Keratinocyte (primary cell): Measurements from ENCODE around the gene DOLPP1. TPM values are rescaled to one million over a fixed set of nuclear protein-coding genes. Genes with fewer than 3 reads are reported as not detected.

Source experiments
- DNase-seq: peaks from one replicate; pipeline ENCODE4 v3.0.0-alpha.2; 2011; ENCODE audit warnings: low read depth, missing footprints, low spot score
- FAIRE-seq: peaks from 2 replicates; lab custom pipeline; 2011; peaks lifted over from hg19 to GRCh38; lab: Jason Lieb, UNC
- H2AFZ ChIP-seq: 2 replicates; pipeline ENCODE4 v1.6.0; 2012; ENCODE audit warnings: low read length, control low read depth, inconsistent platforms; ENCODE audit not compliant: control insufficient read depth
- H3K27ac ChIP-seq: 2 replicates; pipeline ENCODE4 v1.5.1; 2011; ENCODE audit warnings: low read length; ENCODE audit not compliant: control insufficient read depth, insufficient read depth
- H3K27me3 ChIP-seq: 3 replicates; pipeline ENCODE4 v1.6.0; 2011; ENCODE audit warnings: low read length; ENCODE audit not compliant: control insufficient read depth, insufficient read depth; ENCODE audit errors: extremely low read depth
- H3K36me3 ChIP-seq, 2 experiments: 2 replicates in 1 of 2; 3 replicates in 1 of 2; pipeline ENCODE4 v1.5.1; 2011; ENCODE audit warnings: low read length in 2 of 2, mild to moderate bottlenecking in 1 of 2; ENCODE audit not compliant: control insufficient read depth in 2 of 2, insufficient read depth in 2 of 2; ENCODE audit errors: extremely low read depth in 1 of 2
- H3K4me1 ChIP-seq: 3 replicates; pipeline ENCODE4 v1.5.1; 2011; ENCODE audit warnings: low read length; ENCODE audit not compliant: control insufficient read depth, insufficient read depth; ENCODE audit errors: extremely low read depth
- H3K4me2 ChIP-seq: 3 replicates; pipeline ENCODE4 v1.6.0; 2011; ENCODE audit warnings: low read depth, low read length; ENCODE audit not compliant: control insufficient read depth, insufficient read depth; ENCODE audit errors: extremely low read depth
- H3K4me3 ChIP-seq, 3 experiments: fragments of 200-600 bp in 1 of 3; sonication (generic) in 1 of 3; 2 replicates in 2 of 3; 3 replicates in 1 of 3; pipeline ENCODE4 v1.5.1; 2011 to 2016; ENCODE audit warnings: low read length in 3 of 3, mild to moderate bottlenecking in 3 of 3, control low read depth in 2 of 3, inconsistent platforms in 1 of 3, low read depth in 1 of 3, mixed read lengths in 1 of 3, mixed run types in 1 of 3, moderate library complexity in 1 of 3; ENCODE audit not compliant: control insufficient read depth in 2 of 3, insufficient read depth in 2 of 3; ENCODE audit errors: extremely low read depth in 1 of 3
- H3K79me2 ChIP-seq: 2 replicates; pipeline ENCODE4 v1.6.0; 2012; ENCODE audit warnings: low read length; ENCODE audit not compliant: control insufficient read depth, insufficient read depth
- H3K9ac ChIP-seq: 3 replicates; pipeline ENCODE4 v1.6.0; 2011; ENCODE audit warnings: low read length; ENCODE audit not compliant: control insufficient read depth, insufficient read depth; ENCODE audit errors: extremely low read depth
- H3K9me1 ChIP-seq: 3 replicates; pipeline ENCODE4 v1.6.0; 2011; ENCODE audit warnings: low read length; ENCODE audit not compliant: control insufficient read depth, insufficient read depth; ENCODE audit errors: extremely low read depth
- H3K9me3 ChIP-seq: 2 replicates; pipeline ENCODE4 v1.5.1; 2012; ENCODE audit warnings: low read depth, low read length; ENCODE audit not compliant: control insufficient read depth
- H4K20me1 ChIP-seq: 3 replicates; pipeline ENCODE4 v1.6.0; 2011; ENCODE audit warnings: low read length; ENCODE audit not compliant: control insufficient read depth, insufficient read depth; ENCODE audit errors: extremely low read depth
- CTCF ChIP-seq, 3 experiments: IDR thresholded peaks in 1 of 3; conservative IDR thresholded peaks in 1 of 3; optimal IDR thresholded peaks in 1 of 3; 2 replicates in 2 of 3; 3 replicates in 1 of 3; pipeline versions ENCODE3 to v1.5.1; 2011; ENCODE audit warnings: low read length in 3 of 3, mild to moderate bottlenecking in 3 of 3, moderate library complexity in 2 of 3, control low read depth in 1 of 3, inconsistent platforms in 1 of 3; ENCODE audit not compliant: insufficient read depth in 2 of 3; ENCODE audit errors: extremely low read depth in 1 of 3
- EZH2 ChIP-seq: IDR thresholded peaks from one replicate; pipeline ENCODE4 v1.6.1; 2012; ENCODE audit warnings: inconsistent platforms, mild to moderate bottlenecking, low read length, moderate library complexity
- dilution Hi-C: fragments of 300-500 bp; cut with MboI; formaldehyde crosslinking; loops from one replicate; pipeline ENCODE4 v1.7.0; 2020; ENCODE audit warnings: low sequenced_read_pairs; ENCODE audit not compliant: extremely low pct_ligation_motif_present
- polyA plus RNA-seq, 5 experiments: library from polyadenylated mRNA; depleted of rRNA in 3 of 5; stranded (reverse) in 3 of 5; stranded (forward) in 1 of 5; unstranded in 1 of 5; fragments of >200 nt; gene quantifications; 1 replicate in 1 of 5; 2 replicates in 3 of 5; 3 replicates in 1 of 5; pipeline versions ENCODE4 v1.2.1 to v1.2.3, GENCODE V29; 2011 to 2012; ENCODE audit warnings: missing spikeins in 2 of 5, low read depth in 1 of 5, low replicate concordance in 1 of 5

DOLPP1 gene
- polyA plus RNA-seq, 1 donor (not counting 4 experiments of a cell fraction or from before 2014, with no cell fraction given): 14.2 TPM

- Histone ChIP-seq H3K9me1 (no peaks in the 10 kb centered on the region), H3K4me1 (peaks cover 12% of the 10 kb centered on the region), H3K27me3 (peaks cover 9% of the 10 kb centered on the region), H3K9me3 (no peaks in the 10 kb centered on the region), H3K36me3 (no peaks in the 10 kb centered on the region), H3K27ac (no peak overlapping the region), H4K20me1 (no peaks in the 10 kb centered on the region), H3K4me3 (no peak overlapping the region), H3K4me2 (no peak overlapping the region), H3K79me2 (no peaks in the 10 kb centered on the region), H2AFZ (no peak overlapping the region), H3K9ac (no peak overlapping the region)
- dilution Hi-C loops: no loop called here
- no peak for FAIRE-seq
- DNase-seq: no peak
- TF ChIP-seq CTCF (optimal IDR thresholded peaks at IDR 0.05 in 1 of 3, IDR thresholded peaks at IDR 0.05 in 1 of 3, conservative IDR thresholded peaks at IDR 0.05 in 1 of 3; ENCODE audit: extremely low read depth in 1 of 3, insufficient read depth in 2 of 3, low read length in 3 of 3): no peak
- TF ChIP-seq EZH2: no peak
Observed at GRCh38 chr9:129104051-129104450, 23.1 kb downstream of the DOLPP1 start.

GRCh38 chr9:129105857-129106694 is 25.2 kb downstream of the DOLPP1 start:
- FAIRE-seq (no peak), DNase-seq (no peak)
- no peaks in the 10 kb centered on the region for H3K79me2 ChIP-seq
- H4K20me1 ChIP-seq: no peaks in the 10 kb centered on the region
- H3K4me3 ChIP-seq: no peak overlapping the region
- H3K27ac ChIP-seq: no peak overlapping the region
- H3K9me3 ChIP-seq: no peaks in the 10 kb centered on the region
- no peaks in the 10 kb centered on the region for H3K36me3 ChIP-seq
- no peak overlapping the region for H2AFZ ChIP-seq
- H3K4me2 ChIP-seq: no peak overlapping the region
- peaks cover 15% of the 10 kb centered on the region for H3K27me3 ChIP-seq
- H3K4me1 ChIP-seq: peaks cover 23% of the 10 kb centered on the region
- H3K9ac ChIP-seq: no peak overlapping the region
- TF ChIP-seq CTCF (optimal IDR thresholded peaks at IDR 0.05 in 1 of 3, IDR thresholded peaks at IDR 0.05 in 1 of 3, conservative IDR thresholded peaks at IDR 0.05 in 1 of 3; ENCODE audit: extremely low read depth in 1 of 3, insufficient read depth in 2 of 3, low read length in 3 of 3) (no peak), EZH2 (no peak)
- H3K9me1 ChIP-seq: no peaks in the 10 kb centered on the region
- dilution Hi-C loops: no loop called here
